Dedifferentiated amniotic fluid mesenchymal stem cell (primary cell): ENCODE data around the gene HS6ST2.
"Not testable (repeated sequence)": the region's sequence is repeated elsewhere in the genome, so short reads cannot be mapped to it uniquely, and the experiment has no call there.

Experiments used
- DNase-seq: peaks from one replicate; pipeline ENCODE4 v3.0.0-alpha.2; 2016; ENCODE audit errors: extremely low spot score

Gene HS6ST2

DNA sequence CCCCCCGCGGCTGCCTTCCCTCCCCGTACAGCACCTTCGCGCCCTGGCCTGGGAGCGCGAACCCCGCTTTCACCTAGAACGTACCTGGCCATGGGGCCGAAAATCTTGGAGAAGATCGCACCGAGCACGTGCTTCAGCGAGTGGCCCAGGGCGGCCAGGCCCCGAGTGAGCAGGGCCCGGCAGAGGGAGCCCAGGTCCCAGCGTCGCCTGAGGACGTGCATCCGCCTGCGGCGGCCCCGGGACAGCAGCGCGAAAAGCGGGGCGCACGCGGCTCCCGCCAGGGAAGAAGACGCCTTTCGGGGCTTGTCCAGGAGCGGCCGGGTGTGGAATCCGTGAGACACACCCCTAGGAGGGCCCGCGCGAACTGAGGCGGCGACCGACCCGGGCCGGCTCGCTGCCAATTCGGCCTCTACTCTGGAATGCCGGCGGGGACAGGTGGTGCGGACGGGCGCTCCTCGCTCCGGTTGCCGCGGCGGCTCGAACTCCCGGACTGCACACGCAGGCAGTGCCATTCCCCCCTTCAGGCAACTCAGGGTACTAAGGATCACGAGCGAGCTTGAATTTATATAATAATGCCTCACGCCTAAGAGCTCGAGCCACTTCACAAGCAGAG is at the start of gene HS6ST2:
HS6ST2 (minus strand) TSS at position 539 of the 613 bp plus-strand sequence.
- DNase-seq: no peak

GRCh38 chrX:133007458-133007857 is 49.0 kb upstream of the HS6ST2 start:
- no peak for DNase-seq

DNA sequence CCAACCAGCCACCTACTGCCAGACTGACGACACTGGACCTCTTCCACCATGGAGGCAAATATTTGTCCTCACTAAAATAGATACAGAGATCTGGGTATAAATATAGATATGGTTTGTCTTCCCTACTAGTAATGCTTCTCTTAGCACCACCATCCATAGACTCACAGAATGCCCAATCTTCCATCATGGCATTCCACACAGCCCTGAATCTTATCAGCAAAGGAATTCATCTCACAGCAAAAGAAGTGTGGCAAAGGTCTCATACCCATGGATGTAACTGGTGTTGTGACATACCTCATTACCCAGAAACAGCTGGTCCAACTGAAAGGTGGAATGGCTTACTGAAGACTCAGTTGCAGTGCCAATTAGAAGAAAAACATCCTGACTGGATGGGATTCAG is 47.2 kb upstream of the HS6ST2 start:
- DNase-seq: no peak

DNA sequence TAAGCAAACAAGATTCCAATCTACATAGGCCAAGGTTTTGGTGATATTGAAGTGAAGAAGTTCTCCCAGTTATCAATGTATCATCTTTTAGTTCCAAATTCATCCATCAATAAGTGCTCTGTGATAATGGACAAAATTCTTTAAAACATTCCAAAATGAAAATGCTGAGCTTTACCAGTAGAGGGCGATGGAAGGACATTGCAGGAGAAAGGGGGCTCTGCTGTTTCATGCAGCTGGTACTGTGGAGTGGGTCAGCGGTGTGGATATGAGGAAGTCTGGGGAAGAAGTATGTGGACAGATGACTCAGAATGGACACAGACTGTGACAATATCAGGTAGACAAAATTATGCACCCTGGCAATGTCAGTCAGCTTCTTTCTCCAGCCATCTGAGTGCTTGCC is 46.6 kb upstream of the HS6ST2 start:
- DNase-seq: no peak

DNA sequence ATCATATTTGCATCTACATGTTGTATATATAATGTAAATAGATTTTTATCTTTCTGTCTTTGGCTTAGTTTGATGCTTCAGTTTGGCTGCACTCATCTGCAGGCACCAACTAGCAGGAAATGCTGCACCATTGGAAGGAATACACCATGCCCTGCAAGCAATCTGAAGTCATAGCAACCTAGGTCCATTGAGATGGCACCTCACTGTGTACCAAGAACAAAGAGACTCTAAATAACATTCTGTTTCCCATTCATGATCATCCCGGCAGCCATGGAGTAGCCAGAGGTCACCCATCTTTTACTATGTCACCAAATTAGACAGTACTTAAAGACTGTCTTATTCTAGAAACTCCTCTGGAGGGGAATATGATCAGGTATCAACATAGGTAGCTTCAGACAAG is 40.8 kb upstream of the HS6ST2 start:
- DNase-seq: no peak

DNA sequence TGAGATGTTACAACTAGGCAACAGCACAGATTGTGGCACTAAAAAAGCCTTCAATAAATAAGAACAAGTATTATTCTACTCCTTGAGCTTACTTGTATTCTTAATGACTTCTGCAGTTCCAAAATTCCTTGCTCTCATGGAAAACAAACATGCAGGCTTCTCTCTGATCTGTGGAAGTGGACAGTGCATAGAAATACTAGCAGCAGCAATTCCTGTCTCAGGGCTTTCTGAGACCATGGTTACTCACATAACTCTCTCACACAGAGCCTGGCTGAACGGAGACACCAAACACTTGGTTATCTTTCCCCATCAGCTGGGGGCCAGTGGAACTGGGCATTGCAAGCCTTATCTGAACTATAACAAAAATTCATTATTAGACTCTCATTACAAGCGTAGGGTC is 32.4 kb upstream of the HS6ST2 start:
- DNase-seq: no peak

DNA sequence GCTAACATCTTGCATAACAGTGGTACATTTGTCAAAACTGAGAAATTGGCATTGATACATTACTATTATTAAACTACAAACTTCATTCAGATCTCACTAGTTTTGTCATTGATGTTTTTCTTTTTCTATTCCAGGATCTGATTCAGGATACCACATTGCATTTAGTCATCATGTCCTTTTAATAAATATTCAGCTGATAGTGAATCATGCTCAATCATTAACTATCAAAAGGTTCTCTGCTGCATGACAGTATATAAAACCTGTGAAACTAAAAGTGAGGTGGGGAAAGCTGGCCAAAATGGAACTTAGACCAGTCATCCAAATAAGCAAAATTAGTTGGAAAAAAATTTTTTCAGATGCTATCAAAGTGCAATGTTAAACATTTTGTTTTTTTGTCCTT is 28.1 kb upstream of the HS6ST2 start:
- DNase-seq: no peak

DNA sequence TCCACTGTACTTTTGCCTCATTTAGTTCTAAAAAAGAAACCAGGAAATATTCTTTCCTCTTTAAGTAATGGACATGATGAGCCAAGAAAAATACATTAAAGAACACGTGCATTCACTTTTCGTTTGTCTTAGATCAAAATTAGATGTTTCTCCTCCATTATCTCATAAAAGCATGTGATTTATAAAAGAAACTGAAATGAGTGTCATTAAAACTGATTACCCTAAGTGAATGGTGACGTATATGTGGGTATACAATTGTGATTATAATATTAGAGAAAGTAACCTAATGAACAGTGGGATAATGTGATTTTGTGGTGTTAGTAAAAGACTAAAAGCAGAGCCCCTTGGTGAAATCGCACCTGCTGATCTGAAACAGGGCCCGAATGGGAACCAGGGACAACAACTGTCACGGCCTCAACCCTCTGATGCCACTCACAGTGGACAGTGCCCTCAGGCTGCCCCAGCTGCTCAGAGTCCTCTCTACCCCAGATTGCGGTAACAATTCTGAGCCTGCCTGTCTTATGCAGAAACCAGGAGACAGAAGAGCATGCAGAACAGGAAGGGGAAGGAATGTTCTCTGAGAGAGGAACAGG is 25.7 kb upstream of the HS6ST2 start:
- no peak for DNase-seq

- no peak for DNase-seq
These were observed 25.1 kb upstream of the HS6ST2 start for GRCh38 chrX:132983496-132983895.

DNA sequence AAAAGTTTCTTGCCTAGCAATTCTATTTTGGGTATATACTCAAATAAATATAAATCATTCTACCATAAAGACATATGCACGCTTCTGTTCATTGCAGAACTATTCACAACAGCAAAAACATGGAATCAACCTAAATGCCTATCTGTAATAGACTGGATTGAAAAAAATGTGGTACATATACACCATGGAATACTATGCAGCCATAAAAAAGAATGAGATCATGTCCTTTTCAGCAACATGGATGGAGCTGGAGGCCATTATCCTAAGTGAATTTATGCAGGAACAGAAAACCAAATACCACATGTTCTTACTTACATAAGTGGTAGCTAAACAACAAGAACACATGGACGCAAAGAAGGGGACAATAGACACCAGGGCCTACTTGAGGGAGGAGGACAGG is 21.6 kb upstream of the HS6ST2 start:
- DNase-seq: not testable (repeated sequence)

GRCh38 chrX:132968296-132968949 is 10.0 kb upstream of the HS6ST2 start:
- DNase-seq: no peak

DNA sequence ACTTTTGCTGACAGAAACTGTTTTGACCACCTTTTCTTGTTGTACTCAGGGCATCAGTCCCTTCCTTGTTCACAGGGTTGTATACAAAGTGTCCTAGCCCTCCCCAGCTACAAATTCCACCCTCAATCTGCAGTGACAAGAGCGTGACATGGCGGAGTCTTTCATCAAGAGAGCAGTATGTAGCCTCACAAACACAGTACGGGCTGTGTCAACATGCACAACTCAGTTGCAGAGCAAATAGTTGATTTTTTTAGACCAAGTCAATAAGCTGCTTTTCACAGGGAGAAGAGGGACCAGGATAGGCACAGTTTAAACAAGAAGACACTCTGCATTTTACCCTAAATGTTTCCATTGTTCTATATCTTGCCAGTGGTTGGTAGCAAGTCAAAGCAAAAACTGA is 8.6 kb upstream of the HS6ST2 start:
- DNase-seq: no peak

- DNase-seq: no peak
These were observed 7.0 kb upstream of the HS6ST2 start for GRCh38 chrX:132965461-132965860.

- no peak for DNase-seq
These were observed 3.1 kb upstream of the HS6ST2 start for GRCh38 chrX:132961511-132961910.

- no peak for DNase-seq
These were observed 978 bp downstream of the HS6ST2 start for GRCh38 chrX:132957211-132958090.

- DNase-seq: no peak
These were observed 1.8 kb downstream of the HS6ST2 start for GRCh38 chrX:132956421-132957210.

DNA sequence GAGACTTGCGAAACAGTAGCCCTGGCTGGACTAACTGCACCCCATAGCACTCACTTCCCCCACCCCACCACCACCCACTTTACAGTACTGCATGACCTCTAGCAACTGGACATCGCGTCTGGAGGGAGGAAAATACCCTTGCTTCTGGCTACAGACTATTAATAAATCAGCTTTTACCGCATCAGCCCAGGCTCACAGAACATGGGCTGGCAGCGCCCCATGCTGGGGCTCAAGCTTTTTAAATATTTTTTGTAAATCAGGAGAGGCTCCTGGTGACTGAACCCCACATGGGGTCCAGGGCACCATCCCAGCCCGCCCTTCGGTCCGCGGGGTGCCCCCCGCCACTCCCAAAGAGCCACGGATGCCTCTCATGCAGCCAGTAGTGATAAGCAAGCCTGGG is 2.7 kb downstream of the HS6ST2 start:
- no peak for DNase-seq

DNA sequence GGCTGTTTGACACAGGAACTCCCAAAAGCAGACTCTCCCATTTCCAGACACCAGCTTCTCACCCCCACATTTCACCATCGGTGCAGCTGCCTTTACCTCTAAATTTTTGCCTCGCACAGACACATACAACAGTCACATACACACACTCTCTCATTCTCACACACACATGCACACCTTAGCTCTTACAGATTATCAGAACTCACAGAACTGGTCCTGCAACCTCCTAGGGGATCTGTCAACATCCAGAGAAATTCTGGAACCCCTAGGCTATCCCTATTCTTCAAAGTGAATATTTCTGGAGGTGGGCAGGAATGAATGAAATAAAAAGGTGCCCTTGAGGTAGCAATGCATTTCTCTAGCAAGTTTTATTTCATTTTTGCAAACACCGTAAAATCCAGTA is 4.1 kb downstream of the HS6ST2 start:
- DNase-seq: no peak

GRCh38 chrX:132953354-132953753 is 5.1 kb downstream of the HS6ST2 start:
- DNase-seq: no peak

- no peak for DNase-seq
These were observed 9.7 kb downstream of the HS6ST2 start for GRCh38 chrX:132948648-132949260.

- DNase-seq: not testable (repeated sequence)
These were observed 13.3 kb downstream of the HS6ST2 start for GRCh38 chrX:132945055-132945599.
